IMR-90 (cell line): ENCODE results near the gene TGFB1. TPM values are rescaled to one million over a fixed set of nuclear protein-coding genes. Genes with fewer than 3 reads are reported as not detected.
"Not testable (repeated sequence)": the region's sequence is repeated elsewhere in the genome, so short reads cannot be mapped to it uniquely, and the experiment has no call there.

Experiments used
- ATAC-seq: fragments of 200-7000 bp; cut with Tn5 transposase; 2 replicates; pipeline ENCODE4 v1.9.1; 2020; ENCODE audit warnings: low read depth, mild to moderate bottlenecking, moderate library complexity
- BruUV-seq: library from RNA; stranded (reverse); fragments of 400-500 nt; replicated peaks from 2 replicates; lab custom pipeline; 2021; lab: Mats Ljungman, UMichigan
- CTCF ChIA-PET: fragments of 300-600 bp; formaldehyde crosslinking; extraction: SDS; loops from one replicate; lab custom pipeline; 2021; ENCODE audit warnings: antibody characterized with exemption; lab: Yijun Ruan, JAX
- POLR2A ChIA-PET: fragments of 300-600 bp; sonication (Branson Sonifier 250); formaldehyde crosslinking; loops from one replicate; lab custom pipeline; 2022; ENCODE audit warnings: antibody characterized with exemption; ENCODE audit not compliant: unreplicated experiment; lab: Charles Lee
- DNase-seq: peaks from one replicate; pipeline ENCODE4 v3.0.0; 2013
- H2AFZ ChIP-seq: replicated peaks from 2 replicates; pipeline ENCODE3; 2013; ENCODE audit warnings: low read length, mild to moderate bottlenecking; ENCODE audit not compliant: poor library complexity
- H2AK5ac ChIP-seq: 2 replicates; pipeline ENCODE4 v1.6.1; 2013; ENCODE audit warnings: low read depth, low read length, inconsistent platforms
- H2AK9ac ChIP-seq: replicated peaks from 2 replicates; pipeline ENCODE3; 2013; ENCODE audit warnings: mild to moderate bottlenecking, low read depth, low read length, moderate library complexity; ENCODE audit not compliant: poor library complexity
- H2BK120ac ChIP-seq: 2 replicates; pipeline ENCODE4 v1.6.1; 2013; ENCODE audit warnings: low read depth, low read length, inconsistent platforms
- H2BK15ac ChIP-seq: 3 replicates; pipeline ENCODE4 v1.6.1; 2013; ENCODE audit warnings: low read depth, low read length, inconsistent platforms
- H2BK20ac ChIP-seq: 2 replicates; pipeline ENCODE4 v1.6.1; 2013; ENCODE audit warnings: low read depth, mild to moderate bottlenecking, inconsistent platforms, low read length, moderate library complexity
- H2BK5ac ChIP-seq: 2 replicates; pipeline ENCODE4 v1.6.1; 2013; ENCODE audit warnings: mild to moderate bottlenecking, low read depth, low read length, inconsistent platforms; ENCODE audit not compliant: poor library complexity, severe bottlenecking
- H3K14ac ChIP-seq: replicated peaks from 2 replicates; pipeline ENCODE4 v1.6.1; 2013; ENCODE audit warnings: low read depth, low read length, inconsistent platforms
- H3K18ac ChIP-seq: 2 replicates; pipeline ENCODE4 v1.6.1; 2013; ENCODE audit warnings: low read depth, low read length, control low read depth
- H3K23ac ChIP-seq: 2 replicates; pipeline ENCODE4 v1.6.1; 2013; ENCODE audit warnings: low read depth, low read length, inconsistent platforms
- H3K27ac ChIP-seq: 2 replicates; pipeline ENCODE4 v1.5.1; 2013; ENCODE audit warnings: mild to moderate bottlenecking, control low read depth, low read length; ENCODE audit not compliant: insufficient read depth
- H3K27me3 ChIP-seq: 2 replicates; pipeline ENCODE4 v1.6.1; 2013; ENCODE audit warnings: low read length; ENCODE audit not compliant: control insufficient read depth, insufficient read depth
- H3K36me3 ChIP-seq: 2 replicates; pipeline ENCODE4 v1.6.1; 2013; ENCODE audit warnings: low read length, mixed read lengths; ENCODE audit not compliant: control insufficient read depth, insufficient read depth
- H3K4ac ChIP-seq: 2 replicates; pipeline ENCODE4 v1.6.1; 2013; ENCODE audit warnings: low read depth, low read length, inconsistent platforms
- H3K4me1 ChIP-seq: 2 replicates; pipeline ENCODE4 v1.6.1; 2013; ENCODE audit warnings: low read length, mixed read lengths; ENCODE audit not compliant: control insufficient read depth, insufficient read depth
- H3K4me2 ChIP-seq: 2 replicates; pipeline ENCODE4 v1.6.1; 2013; ENCODE audit warnings: low read depth, mild to moderate bottlenecking, control low read depth, low read length, moderate library complexity
- H3K4me3 ChIP-seq: 2 replicates; pipeline ENCODE4 v1.5.1; 2013; ENCODE audit warnings: low read depth, mild to moderate bottlenecking, control low read depth, low read length, moderate library complexity; ENCODE audit not compliant: insufficient read depth
- H3K56ac ChIP-seq: 2 replicates; pipeline ENCODE4 v1.6.1; 2013; ENCODE audit warnings: low read length, inconsistent platforms; ENCODE audit not compliant: insufficient read depth; ENCODE audit errors: extremely low read depth
- H3K79me1 ChIP-seq, 2 experiments: 2 replicates each; pipeline ENCODE4 v1.6.1; 2013; ENCODE audit warnings: low read length in 2 of 2, inconsistent platforms in 1 of 2, low read depth in 1 of 2
- H3K9ac ChIP-seq: 2 replicates; pipeline ENCODE4 v1.6.1; 2013; ENCODE audit warnings: low read depth, low read length, control low read depth
- H3K9me1 ChIP-seq: 2 replicates; pipeline ENCODE4 v1.6.1; 2013; ENCODE audit warnings: low read length, inconsistent platforms; ENCODE audit not compliant: insufficient read depth
- H3K9me3 ChIP-seq: 2 replicates; pipeline ENCODE4 v1.6.1; 2013; ENCODE audit warnings: low read length; ENCODE audit not compliant: control insufficient read depth, insufficient read depth
- H4K20me1 ChIP-seq: 2 replicates; pipeline ENCODE4 v1.6.1; 2013; ENCODE audit warnings: low read length, inconsistent platforms; ENCODE audit not compliant: insufficient read depth
- H4K5ac ChIP-seq: 2 replicates; pipeline ENCODE4 v1.6.1; 2013; ENCODE audit warnings: mild to moderate bottlenecking, low read depth, low read length, control low read depth
- H4K8ac ChIP-seq, 2 experiments: 2 replicates each; pipeline ENCODE4 v1.6.1; 2013; ENCODE audit warnings: low read depth in 2 of 2, low read length in 2 of 2, control low read depth in 1 of 2, inconsistent platforms in 1 of 2
- H4K91ac ChIP-seq: 2 replicates; pipeline ENCODE4 v1.6.1; 2013; ENCODE audit warnings: low read depth, low read length, inconsistent platforms; ENCODE audit not compliant: insufficient read depth
- WGBS, 2 experiments: methylation state at CpG; one replicate each; pipeline versions ENCODE4 v1.1.5 to v1.1.7; 2013; ENCODE audit warnings: missing lambda C conversion rate in 2 of 2; ENCODE audit not compliant: insufficient read length in 1 of 2; ENCODE audit errors: extremely low coverage in 2 of 2; 5-methylcytosine and 5-hydroxymethylcytosine counted together
- dilution Hi-C: fragments of 300-500 bp; cut with HindIII; formaldehyde crosslinking; loops from one replicate; pipeline ENCODE4 v1.14.3; 2018; ENCODE audit warnings: low sequenced_read_pairs; ENCODE audit not compliant: unreplicated experiment
- in situ Hi-C: fragments of 300-500 bp; cut with MboI; formaldehyde crosslinking; loops from 3 replicates; pipeline ENCODE4 v1.14.3; 2019; ENCODE audit warnings: low sequenced_read_pairs, inconsistent platforms, mixed read lengths
- intact Hi-C: fragments of 100-400 bp; cut with micrococcal nuclease; formaldehyde crosslinking; loops from 2 replicates; pipeline ENCODE4 v1.10.0; 2022
- polyA plus RNA-seq, 3 experiments: library from polyadenylated mRNA; depleted of rRNA; stranded (reverse); fragments of >200 nt; gene quantifications; 2 replicates each; pipeline ENCODE4 v1.2.3, GENCODE V29; 2012; ENCODE audit warnings: low replicate concordance in 1 of 3
- total RNA-seq: library from RNA; depleted of rRNA; stranded (reverse); fragments of >200 nt; gene quantifications from 2 replicates; pipeline ENCODE4 v1.2.3, GENCODE V29; 2012

Gene TGFB1
- total and polyA plus RNA-seq, 2 of the 4 experiments (the other 2 are of a cell fraction), result 3.2 to 26.7 TPM

- H4K91ac ChIP-seq, BruUV-seq, H2AK9ac ChIP-seq, H2BK120ac ChIP-seq, H3K27ac ChIP-seq, H3K9me3 ChIP-seq, intact Hi-C loops, H3K27me3 ChIP-seq, POLR2A ChIA-PET, H3K9me1 ChIP-seq, H3K56ac ChIP-seq, dilution Hi-C loops, H3K9ac ChIP-seq, H2BK5ac ChIP-seq, DNase-seq, H3K14ac ChIP-seq, H3K4me2 ChIP-seq, H2BK15ac ChIP-seq, H3K4me3 ChIP-seq, H2AK5ac ChIP-seq, H2AFZ ChIP-seq, H4K5ac ChIP-seq, ATAC-seq, H4K8ac ChIP-seq, H2BK20ac ChIP-seq, H3K4ac ChIP-seq, H3K4me1 ChIP-seq, H3K23ac ChIP-seq, in situ Hi-C loops, H3K18ac ChIP-seq: not testable (repeated sequence)
- Histone ChIP-seq H4K20me1 (peaks cover 16% of the 10 kb centered on the region; the same call in 1 of the 2 replicates), H3K36me3 (peaks cover 70% of the 10 kb centered on the region), H3K79me1 (peaks cover 17 to 52% of the 10 kb centered on the region in 2 experiments)
- CTCF ChIA-PET, result interaction anchor here (1.5 kb wide), 1 partner anchor 18 kb away, joined by 5 read pairs; no protein-coding TSS in a partner anchor
- 94% methylated on average over 3 of the region's 8 CpGs; no CpG with 5 or more reads in 1 of the 2 experiments for WGBS, 2 experiments
Observed at GRCh38 chr19:41289814-41290213, 63.9 kb downstream of the TGFB1 start.
